Stimulated activated CD4-positive, alpha-beta T cell treated with anti-CD3 and anti-CD28 coated beads, Interleukin-2, amount 100 ng/mL, for 24 hours (primary cell): ENCODE results near the gene DMWD.
A peak's percentile ranks its signal among the peaks of the same experiment; 100 is the strongest.

ENCODE experiments used
- DNase-seq, 2 donors: peaks; one replicate each; pipeline ENCODE4 v3.0.0-alpha.2; 2020

The DMWD gene

GRCh38 chr19:45792470-45793177, at the start of gene DMWD:
Gene DMWD (minus strand): TSS chr19:45792845. CDS start chr19:45792756, 89 bp downstream.
- DNase-seq = peak; percentile 100

DNA sequence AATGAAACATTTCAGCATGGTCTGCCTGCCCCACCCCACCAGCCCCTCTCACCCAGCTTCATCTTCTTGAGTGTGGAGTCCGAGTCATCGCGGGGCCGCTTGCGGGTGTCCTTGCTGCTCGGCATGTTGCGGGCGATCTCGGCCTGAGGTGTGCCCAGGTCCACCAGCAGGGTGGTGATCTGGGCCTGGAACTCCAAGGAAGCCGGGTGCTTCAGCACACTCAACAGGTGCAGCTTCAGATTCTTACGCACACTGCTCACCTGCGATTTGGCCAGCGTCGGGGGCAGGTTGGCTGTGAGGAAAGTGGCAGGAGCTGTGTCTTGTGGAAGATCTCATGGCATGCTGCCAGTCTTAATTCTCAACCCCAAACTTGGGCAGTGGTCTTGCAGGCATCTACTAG, 49.6 kb upstream of the DMWD start:
- DNase-seq = no peak

DNA sequence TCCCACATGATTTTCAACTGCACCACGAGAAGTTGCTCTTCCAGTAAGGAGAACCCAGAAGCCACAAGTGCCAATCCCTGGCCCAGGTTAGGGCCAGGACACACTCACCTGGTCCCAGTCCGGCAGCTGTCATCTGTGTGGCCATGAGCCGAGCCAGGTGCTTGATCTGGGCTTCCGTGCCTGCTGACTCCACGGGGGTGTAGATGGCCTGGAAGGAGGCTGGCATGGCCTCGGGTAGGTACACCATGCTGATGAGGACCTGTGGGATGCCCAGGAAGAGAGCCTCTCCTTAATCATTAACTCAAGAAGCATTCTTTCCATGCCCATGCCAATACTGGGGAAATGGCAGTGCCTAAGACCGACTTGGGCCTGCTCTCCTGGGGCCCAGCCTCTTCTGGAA, 42.3 kb upstream of the DMWD start:
- DNase-seq = no peak

- DNase-seq = no peak
Observed at GRCh38 chr19:45828945-45829344, 36.3 kb upstream of the DMWD start.

DNA sequence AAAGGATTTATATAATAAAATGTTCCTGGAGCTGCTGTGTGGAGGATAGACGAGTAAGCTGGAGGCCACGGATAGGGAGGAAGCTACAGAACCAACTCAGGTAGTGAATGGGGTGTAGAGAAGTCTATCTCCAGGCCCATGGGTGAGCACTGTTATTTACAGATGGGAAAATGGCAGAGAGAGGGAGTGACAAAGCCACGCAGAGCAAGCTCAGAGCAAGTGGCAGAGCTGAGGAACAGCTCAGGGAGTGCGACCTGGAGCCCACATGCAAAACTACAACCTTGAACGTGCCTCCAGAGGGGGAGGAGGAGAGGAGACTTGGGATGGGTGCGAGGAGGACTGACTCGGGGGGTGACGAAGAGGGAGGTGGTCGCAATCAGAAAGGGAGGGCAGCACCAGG, 35.9 kb upstream of the DMWD start:
- DNase-seq = no peak

DNA sequence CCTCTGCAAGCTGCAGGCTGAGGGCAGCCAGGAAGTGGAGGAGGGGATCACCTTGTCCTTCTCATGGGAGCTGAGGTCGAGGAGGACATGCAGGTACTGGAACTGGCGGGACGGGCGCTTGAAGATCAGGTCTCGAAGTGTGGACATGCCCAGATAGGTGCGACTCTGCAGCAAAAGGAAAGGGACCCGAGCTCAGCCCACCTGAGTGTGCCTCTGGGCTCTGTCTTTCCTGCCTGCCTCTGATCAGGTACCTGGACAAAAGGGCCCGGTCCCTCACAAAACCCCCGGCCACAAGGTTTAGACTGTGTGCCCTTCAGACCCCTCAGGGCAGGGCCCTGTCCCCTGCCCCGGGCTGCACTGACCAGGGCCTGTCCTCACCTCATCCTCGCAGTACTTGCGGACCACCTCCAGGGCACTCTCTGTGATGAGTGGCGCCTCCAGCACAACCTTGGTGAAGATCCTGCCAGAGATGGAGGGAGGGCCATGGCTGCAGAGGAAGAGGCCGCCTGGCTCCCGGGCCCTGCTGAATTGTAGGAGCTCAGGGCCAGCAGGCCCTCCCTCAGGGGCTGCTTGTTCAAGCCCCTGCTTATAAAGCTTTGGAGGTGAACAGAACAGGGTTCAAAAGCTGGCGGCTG, 34.9 kb upstream of the DMWD start:
- DNase-seq = no peak

GRCh38 chr19:45826934-45827333, 34.3 kb upstream of the DMWD start:
- no peak for DNase-seq

DNA sequence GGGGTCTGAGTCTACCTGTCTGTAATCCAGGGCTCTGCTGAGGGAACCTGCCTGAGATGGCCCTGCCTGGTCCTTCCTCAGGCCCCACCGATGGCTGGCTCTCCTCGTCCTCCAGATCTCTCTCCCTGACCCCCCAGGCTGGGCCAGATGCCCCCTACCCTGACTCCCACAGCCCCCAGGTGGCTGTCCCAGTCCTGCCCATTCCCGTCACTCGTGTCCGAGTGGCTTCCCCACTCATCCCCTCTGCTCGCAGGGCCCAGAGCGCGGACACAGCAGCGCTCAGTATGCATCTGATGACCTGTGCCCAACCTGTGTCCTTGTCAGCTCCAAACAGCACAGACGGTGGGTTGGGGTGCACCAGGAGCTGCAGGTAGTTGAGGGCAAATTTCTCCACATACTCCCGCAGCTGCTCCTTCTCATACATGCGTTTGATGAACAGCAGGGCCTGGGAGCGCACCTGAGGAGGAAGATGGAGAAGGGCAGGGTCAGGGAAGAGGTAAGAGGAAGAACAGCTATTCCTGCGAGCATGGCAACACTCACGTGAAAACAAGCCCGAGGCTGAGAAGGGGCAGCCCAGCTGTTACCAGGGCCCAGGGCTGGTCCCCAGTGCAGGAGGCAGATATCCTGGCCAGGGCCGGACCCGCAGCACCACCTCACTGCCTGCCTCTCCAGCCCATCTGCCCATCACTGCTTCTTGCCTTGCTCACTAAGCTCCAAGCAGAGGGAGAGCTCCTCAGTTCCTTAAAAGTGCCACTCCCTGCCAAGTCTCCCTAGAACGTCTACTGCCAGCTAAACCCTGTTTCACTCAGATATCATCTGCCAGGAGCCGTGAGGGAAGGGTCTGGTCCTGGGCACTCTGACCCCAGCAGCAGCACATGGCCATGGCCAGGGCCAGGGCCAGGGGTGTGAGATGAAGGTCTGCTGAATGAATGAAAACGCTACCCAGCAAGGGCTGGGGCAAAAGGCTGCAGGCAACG, 33.6 kb upstream of the DMWD start:
- no peak for DNase-seq

DNA sequence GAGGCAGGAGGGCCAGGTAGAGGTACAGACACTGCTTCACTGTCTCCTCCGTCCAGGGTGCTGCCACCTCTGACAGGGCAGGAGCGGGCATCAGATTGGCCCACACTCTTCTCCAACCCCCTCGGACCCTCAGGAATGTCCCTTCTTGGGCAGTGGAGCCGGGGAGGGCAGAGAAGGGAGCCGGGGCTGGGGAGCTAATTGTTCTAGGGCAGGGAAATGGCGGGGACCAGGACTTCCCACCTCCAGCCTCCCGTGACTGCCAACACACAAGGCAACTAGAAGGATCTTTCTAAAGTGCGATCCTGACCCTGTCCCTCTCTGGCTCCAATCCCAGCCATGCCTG, 32.6 kb upstream of the DMWD start:
- DNase-seq = no peak

DNA sequence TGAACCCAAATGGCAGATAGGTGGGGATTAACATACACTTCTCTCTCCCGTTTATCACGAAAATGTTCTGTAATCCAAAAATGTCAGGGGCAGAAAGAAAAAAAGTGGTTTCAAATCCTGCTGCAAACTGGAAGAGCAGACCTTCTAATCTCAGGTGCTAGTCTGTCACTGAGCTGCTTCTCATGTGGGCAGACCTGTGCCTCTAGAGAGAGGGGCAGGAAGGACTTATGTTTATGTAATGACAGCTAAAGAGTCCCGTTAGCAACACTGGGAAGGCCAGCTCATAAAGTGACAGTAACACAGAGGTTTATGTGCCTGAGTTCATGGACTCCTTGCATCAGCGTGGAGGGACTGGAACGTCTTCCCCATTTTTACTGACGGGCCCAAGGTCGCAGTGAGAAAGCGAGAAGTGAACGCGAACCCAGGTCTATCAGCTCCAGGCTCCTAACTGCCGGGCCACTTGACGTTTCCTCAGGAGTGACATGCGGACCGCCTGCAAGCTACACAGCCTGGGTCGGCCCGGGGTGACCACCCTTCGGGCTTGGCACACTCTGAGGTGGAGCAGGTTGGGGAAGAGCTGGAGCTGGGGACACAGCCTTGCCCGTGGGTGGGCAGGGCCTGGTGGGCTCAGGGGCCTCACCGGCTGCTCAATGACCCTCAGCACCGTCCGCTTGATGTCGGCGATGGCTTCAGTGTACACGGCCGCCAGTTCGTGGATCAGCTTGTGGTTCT, 32.1 kb upstream of the DMWD start:
- no peak for DNase-seq

DNA sequence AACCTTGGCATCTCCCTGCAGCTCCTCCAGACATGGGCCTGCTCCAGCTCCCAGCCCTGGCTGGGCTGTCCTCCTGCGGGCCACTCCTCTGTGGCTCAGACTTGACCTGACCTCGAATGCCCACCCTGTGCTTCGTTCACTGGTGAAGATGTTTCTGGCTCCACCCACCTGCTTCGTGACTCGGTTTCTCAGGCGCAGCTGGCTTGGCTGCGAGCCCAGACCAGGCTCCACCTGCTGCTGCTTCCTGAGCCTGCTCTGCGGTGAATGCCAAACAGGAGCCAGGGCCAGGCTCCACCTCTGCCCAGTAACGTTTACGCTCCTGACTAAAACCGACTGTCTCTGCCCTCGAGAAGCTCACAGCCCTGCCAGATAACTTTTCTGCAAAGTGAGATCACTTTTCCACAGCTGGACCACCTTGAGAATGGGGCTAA, 31.4 kb upstream of the DMWD start:
- DNase-seq = no peak

DNA sequence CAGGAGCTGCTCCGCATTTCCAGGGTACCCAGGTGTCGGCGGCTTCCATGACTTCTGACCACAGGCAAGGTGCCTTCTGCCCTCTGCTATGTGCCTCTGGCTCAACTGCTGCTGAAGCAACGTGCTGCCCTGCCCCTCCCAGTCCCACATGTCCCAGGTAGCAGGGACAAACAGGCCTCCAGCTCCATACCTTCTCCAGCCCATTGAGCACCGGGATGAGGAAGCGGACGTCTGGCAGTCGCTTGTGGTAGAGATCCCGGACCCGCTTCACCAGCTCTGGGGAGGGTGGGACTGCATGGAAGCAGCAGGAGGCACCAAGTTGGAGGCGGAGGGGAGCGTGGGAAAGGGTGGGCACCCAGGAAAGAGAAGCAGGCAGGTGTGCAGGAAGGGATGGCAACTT, 30.5 kb upstream of the DMWD start:
- DNase-seq = no peak

GRCh38 chr19:45822716-45823115, 30.1 kb upstream of the DMWD start:
- no peak for DNase-seq

DNA sequence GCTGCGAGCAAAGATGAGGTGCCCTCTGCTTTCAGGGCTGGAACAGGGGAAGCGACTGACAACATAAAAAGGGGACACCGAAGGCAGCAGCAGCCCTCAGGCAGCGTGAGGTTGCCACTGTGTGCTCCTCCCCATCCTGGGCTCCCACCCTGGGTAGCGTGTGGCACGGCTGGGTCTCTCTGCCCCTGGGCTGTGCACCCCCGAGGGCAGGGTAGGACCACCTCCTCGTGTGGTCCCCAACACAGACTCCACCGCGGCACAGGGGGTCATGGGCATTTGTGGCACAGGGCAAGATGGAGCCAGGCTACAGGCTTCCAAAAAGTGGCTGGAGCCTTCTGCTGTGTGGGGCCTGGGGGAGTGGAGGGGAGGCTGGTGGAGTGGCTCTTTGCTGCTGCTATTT, 28.9 kb upstream of the DMWD start:
- no peak for DNase-seq

DNA sequence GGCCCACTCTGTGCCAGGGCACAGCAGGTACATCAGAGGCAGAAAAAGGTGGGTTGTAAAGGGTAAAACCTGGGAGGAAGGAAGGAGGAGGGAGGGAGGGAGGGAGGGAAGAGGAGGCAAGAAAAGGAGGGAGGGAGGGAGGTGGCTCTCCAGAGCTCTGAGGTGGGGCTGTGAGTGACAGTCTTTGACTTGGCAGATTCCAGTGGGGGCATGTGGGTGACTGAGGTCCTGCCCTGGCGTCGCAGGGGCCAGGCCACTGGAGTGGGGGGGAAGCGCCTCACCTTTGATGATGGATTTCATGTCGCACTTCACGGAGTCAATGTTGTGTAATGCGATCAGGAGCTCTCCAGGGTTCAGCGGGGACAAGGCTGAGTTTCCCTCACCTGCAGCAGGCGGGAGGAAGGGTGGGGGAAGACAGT, 28.5 kb upstream of the DMWD start:
- no peak for DNase-seq

DNA sequence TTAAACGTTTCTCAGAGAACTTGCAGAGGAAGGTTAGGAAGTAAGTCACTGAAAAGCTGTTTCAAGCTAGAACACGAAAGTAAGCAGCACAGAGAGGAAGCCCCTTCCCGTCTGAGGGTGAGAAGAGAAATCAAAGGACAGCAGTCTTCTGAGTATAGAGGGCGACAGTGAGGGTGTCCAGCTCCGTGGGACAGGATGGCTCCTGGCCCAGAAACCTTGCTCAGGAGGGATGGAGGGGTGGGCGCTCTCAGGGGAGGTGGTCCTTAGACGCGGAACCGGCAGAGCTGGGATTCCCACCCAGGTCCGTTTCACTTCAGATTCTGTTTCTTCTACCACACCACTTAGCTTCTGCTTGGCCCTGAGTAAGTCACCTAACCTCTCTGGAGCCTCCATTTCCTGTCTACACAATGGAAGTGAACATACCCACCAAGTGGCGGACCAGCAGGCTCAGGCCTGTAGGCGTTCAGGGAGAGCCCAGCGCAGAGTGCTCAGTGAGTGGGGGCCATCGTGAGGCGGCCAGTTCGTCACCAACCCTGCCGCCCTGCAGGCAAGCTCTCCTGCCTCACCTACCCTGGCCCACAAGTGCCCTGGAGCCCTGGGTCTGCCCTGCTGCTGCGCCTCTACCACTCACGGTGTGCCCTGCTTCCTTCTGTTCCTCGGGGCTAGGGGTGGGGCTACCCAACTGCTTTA, 27.9 kb upstream of the DMWD start:
- DNase-seq = no peak

DNA sequence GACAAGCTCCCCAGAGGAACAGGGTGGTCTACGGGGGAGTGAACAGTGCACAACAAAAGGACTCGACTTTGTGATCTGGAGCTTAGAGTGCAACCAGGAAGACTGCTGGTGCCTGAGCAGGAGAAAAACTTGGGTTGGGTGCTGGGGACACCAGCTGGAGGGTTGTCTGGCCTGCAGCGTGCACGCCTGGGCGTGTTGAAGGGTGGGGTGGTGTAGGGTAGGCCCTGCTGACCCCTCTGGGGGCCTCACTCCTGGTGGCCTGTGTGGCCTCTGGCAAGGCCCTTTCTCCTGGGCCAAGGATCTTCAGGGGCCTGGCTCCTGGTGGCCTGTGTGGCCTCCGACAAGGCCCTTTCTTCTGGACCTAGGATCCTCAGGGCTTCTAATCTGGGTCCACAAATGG, 27.1 kb upstream of the DMWD start:
- DNase-seq = no peak

- DNase-seq = no peak
Observed at GRCh38 chr19:45817725-45818301, 25.2 kb upstream of the DMWD start.

DNA sequence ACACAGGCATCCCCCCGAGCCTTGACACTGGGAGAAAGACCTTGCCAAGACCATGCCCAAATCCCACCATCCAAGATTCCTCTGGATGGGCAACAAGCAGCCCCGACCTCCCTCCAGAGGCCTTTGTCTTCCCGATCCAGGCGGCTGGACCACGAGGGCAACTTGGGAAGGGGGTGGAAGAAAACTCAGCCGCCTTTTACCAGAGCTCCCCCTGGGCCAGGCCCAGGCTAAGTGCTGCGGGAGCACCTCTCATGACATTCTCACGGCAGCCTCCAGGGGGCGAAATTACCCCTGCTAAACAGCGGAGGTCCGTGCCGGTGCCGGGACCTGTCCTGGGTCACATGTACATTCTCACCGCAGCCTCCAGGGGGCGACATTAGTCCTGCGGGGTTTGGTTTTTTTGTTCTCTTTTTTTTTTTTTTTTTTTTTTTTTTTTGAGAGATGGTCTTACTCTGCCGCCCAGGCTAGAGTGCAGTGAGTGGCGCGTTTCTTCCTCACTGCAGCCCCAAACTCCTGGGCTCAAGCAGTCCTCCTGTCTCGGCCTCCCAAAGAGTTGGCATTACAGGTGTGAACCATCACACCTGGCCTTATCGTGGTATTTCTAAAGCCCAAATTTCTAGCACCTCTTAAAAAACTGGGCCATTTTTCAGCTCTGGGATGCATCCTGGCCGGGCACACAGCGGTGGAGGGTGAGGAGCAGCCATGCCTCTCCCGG, 24.5 kb upstream of the DMWD start:
- DNase-seq = peak; percentile 99

DNA sequence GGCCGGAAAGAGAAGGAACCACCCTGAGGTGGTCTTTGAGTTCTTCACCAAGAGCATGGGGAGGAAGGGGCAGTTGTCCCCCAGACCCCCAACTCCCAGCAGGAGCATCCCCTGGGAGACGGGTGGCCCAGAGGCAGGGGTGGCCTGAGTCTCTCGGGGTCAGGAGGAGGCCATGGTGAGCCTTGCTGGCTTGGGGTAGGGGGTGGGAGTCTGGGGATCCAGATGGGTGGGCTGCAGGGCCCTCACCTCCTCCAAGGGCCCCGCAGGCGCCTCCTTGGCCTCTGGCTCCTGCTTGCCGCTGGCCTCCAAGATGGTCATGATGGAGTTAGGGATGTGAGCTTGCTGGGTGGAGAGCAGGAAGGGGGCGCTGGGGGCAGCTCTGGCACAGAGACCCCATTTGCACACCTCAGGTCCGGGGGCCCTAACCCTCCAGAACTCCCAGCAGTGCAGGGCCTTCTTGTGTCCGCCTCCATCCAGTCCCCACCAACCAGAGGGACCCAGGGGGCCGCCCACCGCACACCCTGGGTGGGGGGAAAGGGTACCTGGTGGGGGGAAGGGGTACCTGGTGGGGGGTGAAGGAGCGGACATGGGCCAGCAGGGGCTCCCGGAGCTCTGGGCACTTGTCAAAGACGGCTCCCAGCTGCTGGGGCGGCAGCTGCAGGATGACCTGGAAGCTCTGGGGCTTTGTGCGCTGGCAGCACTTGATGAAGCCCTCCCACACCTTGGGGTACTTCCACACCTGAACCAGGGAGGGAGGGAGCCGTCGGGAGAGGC, 23.8 kb upstream of the DMWD start:
- DNase-seq = no peak
